ENCODE measurements around the gene PKD2L1.
"Not testable (repeated sequence)": the region's sequence is repeated elsewhere in the genome, so short reads cannot be mapped to it uniquely, and the experiment has no call there.

The PKD2L1 gene

GRCh38 chr10:100333661-100334440 lies 3.8 kb upstream of the PKD2L1 start:
- DNase-seq, result no peak

GRCh38 chr10:100333106-100333505 lies 3.1 kb upstream of the PKD2L1 start:
- no peak for DNase-seq
- TF ChIP-seq GATA1 (IDR thresholded peaks at IDR 0.05; ENCODE audit: low read depth, low read length) (no peak), POLR2A (IDR thresholded peaks at IDR 0.05; ENCODE audit: low read length) (no peak)

More at GRCh38 chr10:100333661-100334440, 3.8 kb upstream of the PKD2L1 start:
- TF ChIP-seq POLR2A (IDR thresholded peaks at IDR 0.05; ENCODE audit: low read length) (no peak), GATA1 (IDR thresholded peaks at IDR 0.05; ENCODE audit: low read depth, low read length) (no peak)

- TF ChIP-seq GATA1 (IDR thresholded peaks at IDR 0.05; ENCODE audit: low read depth, low read length) (no peak), POLR2A (IDR thresholded peaks at IDR 0.05; ENCODE audit: low read length) (no peak)
Observed at GRCh38 chr10:100328198-100328597, 1.8 kb downstream of the PKD2L1 start.

GRCh38 chr10:100327718-100328009 lies 2.4 kb downstream of the PKD2L1 start:
- DNase-seq, result no peak
- no peak for TF ChIP-seq POLR2A (IDR thresholded peaks at IDR 0.05; ENCODE audit: low read length)
- TF ChIP-seq GATA1 (IDR thresholded peaks at IDR 0.05; ENCODE audit: low read depth, low read length), result no peak

More at GRCh38 chr10:100328198-100328597, 1.8 kb downstream of the PKD2L1 start:
- no peak for DNase-seq

GRCh38 chr10:100327007-100327717 lies 2.9 kb downstream of the PKD2L1 start:
- TF ChIP-seq GATA1 (IDR thresholded peaks at IDR 0.05; ENCODE audit: low read depth, low read length), result no peak
- TF ChIP-seq POLR2A (IDR thresholded peaks at IDR 0.05; ENCODE audit: low read length), result no peak
- no peak for DNase-seq

GRCh38 chr10:100325158-100325557 lies 4.9 kb downstream of the PKD2L1 start:
- TF ChIP-seq POLR2A (IDR thresholded peaks at IDR 0.05; ENCODE audit: low read length) (no peak), GATA1 (IDR thresholded peaks at IDR 0.05; ENCODE audit: low read depth, low read length) (no peak)
- DNase-seq, result no peak

GRCh38 chr10:100319707-100320402 lies 10.2 kb downstream of the PKD2L1 start:
- DNase-seq, result no peak
- TF ChIP-seq GATA1 (IDR thresholded peaks at IDR 0.05; ENCODE audit: low read depth, low read length) (no peak), POLR2A (IDR thresholded peaks at IDR 0.05; ENCODE audit: low read length) (no peak)

- DNase-seq, result no peak
- TF ChIP-seq POLR2A (IDR thresholded peaks at IDR 0.05; ENCODE audit: low read length) (no peak), GATA1 (IDR thresholded peaks at IDR 0.05; ENCODE audit: low read depth, low read length) (no peak)
Observed at GRCh38 chr10:100318207-100318606, 11.8 kb downstream of the PKD2L1 start.

- no peak for DNase-seq
- TF ChIP-seq POLR2A (IDR thresholded peaks at IDR 0.05; ENCODE audit: low read length) (no peak), GATA1 (IDR thresholded peaks at IDR 0.05; ENCODE audit: low read depth, low read length) (no peak)
Observed at GRCh38 chr10:100315615-100316014, 14.4 kb downstream of the PKD2L1 start.

GRCh38 chr10:100311298-100311697 lies 18.7 kb downstream of the PKD2L1 start:
- no peak for TF ChIP-seq POLR2A (IDR thresholded peaks at IDR 0.05; ENCODE audit: low read length)
- no peak for TF ChIP-seq GATA1 (IDR thresholded peaks at IDR 0.05; ENCODE audit: low read depth, low read length)
- DNase-seq, result no peak

- no peak for DNase-seq
- TF ChIP-seq GATA1 (IDR thresholded peaks at IDR 0.05; ENCODE audit: low read depth, low read length) (no peak), POLR2A (IDR thresholded peaks at IDR 0.05; ENCODE audit: low read length) (no peak)
Observed at GRCh38 chr10:100307684-100308083, 22.3 kb downstream of the PKD2L1 start.

GRCh38 chr10:100306861-100307260 lies 23.2 kb downstream of the PKD2L1 start:
- no peak for TF ChIP-seq GATA1 (IDR thresholded peaks at IDR 0.05; ENCODE audit: low read depth, low read length)
- DNase-seq, result no peak

GRCh38 chr10:100304414-100304813 lies 25.6 kb downstream of the PKD2L1 start:
- TF ChIP-seq POLR2A (IDR thresholded peaks at IDR 0.05; ENCODE audit: low read length) (no peak), GATA1 (IDR thresholded peaks at IDR 0.05; ENCODE audit: low read depth, low read length) (no peak)
- DNase-seq, result no peak

- DNase-seq, result peak; percentile 9 to 25
- TF ChIP-seq POLR2A (IDR thresholded peaks at IDR 0.05; ENCODE audit: low read length) (no peak), GATA1 (IDR thresholded peaks at IDR 0.05; ENCODE audit: low read depth, low read length) (no peak)
Observed at GRCh38 chr10:100303724-100304319, 26.2 kb downstream of the PKD2L1 start.

GRCh38 chr10:100301123-100301522 lies 28.9 kb downstream of the PKD2L1 start:
- not testable (repeated sequence) for DNase-seq
